Peyer's patch (tissue), 4 donors: ENCODE data around the gene SLC25A22.

Experiments
- CTCF ChIP-seq, 6 experiments: fragments of 450-650 bp in 4 of 6; fragments of 200-600 bp in 2 of 6; sonication (generic) in 1 of 6; IDR thresholded peaks; one replicate each; pipeline ENCODE4 v1.5.1; 2017 to 2019; ENCODE audit warnings: antibody characterized with exemption in 6 of 6, mild to moderate bottlenecking in 3 of 6, moderate library complexity in 1 of 6
- POLR2A ChIP-seq, 2 donors: fragments of 450-650 bp; IDR thresholded peaks; one replicate each; pipeline ENCODE4 v1.5.1; 2017; ENCODE audit warnings: antibody characterized with exemption in 2 of 2, mild to moderate bottlenecking in 2 of 2, moderate library complexity in 2 of 2

- TF ChIP-seq POLR2A (IDR thresholded peaks at IDR 0.05) (no peak), CTCF (IDR thresholded peaks at IDR 0.05) (no peak)
These were observed 31.2 kb upstream of the SLC25A22 start for GRCh38 chr11:829176-829846.
